GM20431 (cell line): Measurements from ENCODE around the gene PDK2.

ENCODE experiments used
- in situ Hi-C: fragments of 300-500 bp; cut with MseI, MboI; formaldehyde crosslinking; loops from one replicate; pipeline ENCODE4 v1.15.0; 2020; ENCODE audit warnings: low sequenced_read_pairs; ENCODE audit not compliant: unreplicated experiment

The PDK2 gene

DNA sequence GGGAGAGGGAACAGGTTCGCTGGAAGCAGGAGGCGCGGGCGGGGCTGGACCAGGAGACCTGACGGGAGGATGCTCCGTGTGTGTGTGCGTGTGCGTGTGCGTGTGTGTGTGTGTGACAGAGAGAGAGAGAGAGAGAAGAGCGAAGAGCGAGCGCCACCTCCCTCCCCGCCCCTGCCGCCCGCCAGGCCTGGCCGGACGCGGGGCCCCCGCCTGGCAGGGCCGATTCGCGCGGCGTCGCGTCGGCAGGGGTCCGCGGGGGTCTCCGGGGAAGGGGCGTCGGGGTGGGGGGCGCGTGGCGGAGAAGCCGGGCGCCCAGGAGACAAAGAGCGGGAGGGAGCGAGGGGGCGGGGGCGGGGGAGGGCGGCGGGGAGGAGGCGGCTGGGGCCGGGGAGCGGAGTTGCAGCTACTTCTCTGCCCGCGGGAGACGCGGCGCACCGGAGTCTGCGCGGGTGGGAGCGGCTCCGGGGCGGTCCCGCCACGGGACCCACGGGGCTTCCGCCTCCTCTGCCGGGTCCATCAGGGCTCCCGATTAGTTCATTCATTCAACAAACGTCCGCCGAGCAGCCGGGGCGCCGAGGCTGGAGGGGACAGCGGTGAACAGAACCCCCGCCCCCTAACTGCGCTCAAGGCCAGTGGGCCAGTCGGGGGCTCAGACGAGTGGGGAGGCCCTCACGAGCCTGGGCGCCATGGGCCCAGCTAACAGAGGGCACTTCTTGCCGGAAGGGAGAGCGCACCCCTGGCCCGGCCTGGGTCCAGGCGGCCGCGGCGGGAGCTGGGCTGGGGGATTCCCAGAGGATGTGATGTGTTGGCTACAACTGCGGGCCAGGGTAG is 34.8 kb downstream of the PDK2 start, which contains the start of gene SAMD14:
SAMD14 (minus strand) TSS at position 433 of the 831 bp plus-strand sequence. CDS start 5,201 bp downstream, outside the sequence.
- in situ Hi-C loops: no loop called here

DNA sequence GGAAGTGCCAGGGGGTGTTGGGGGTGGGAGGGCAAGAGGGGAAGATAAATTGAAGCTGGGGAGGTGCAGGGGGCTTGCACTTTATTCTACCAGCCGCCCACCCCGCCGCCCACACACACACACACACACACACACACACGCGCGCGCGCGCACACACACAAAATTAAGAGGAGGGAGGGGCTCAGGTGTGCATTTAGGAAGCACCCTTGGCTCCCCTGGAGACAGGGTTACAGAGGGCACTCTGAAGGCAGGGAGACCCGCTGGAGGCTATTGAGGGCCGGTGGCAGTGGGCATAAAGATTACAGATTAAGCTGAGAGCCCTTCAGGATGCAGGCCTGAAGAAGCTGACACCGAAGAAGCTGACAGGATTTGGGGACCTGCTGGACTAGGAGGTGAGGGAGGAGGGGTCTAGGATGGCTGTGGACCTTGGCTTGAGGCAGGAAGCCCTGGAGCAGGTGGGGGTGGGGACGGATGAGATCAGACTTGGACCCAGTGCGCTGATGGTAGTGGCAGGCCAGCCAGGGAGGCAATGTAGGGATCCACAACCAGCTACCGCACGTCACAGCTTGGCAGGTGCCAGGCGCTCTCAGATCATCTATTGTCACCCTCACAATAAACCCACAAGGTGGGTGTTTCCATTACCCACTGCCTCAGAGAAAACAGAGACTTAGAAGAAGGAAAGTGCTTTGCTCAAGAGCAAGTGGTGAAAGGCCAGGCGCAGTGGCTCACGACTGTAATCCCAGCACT is 35.6 kb downstream of the PDK2 start:
- in situ Hi-C loops: no loop called here

DNA sequence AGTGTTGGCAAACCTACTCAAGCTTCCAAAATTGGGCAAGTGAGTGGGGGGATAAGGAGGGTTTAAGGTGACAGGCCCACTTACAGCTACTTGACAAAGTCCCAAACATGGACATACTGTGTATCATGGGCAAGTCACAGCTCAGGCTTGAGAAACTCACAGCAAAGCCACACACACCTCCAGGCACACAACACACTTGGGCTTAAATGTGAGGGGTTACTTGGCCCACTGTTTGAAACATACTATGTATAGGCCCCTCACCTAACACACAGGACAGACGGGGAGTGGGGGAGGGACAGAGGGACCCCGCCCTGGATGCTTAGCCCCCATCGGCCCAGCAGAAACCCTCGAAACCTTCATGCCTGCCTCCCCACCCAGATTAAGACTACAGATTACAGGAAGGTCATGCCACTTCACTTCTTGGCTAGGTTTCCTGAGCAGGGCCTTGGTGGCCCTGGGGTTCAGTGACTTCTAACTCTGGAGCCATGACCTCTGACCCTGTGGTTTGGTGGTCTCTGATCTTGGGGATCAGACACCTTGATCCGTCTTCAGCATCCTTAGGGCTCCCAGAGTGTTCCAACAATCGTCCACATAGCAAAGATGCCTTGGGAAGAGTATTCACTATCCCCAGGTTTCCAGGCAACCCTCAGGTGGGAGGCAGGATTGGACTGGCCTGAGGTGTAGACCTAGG is 37.1 kb downstream of the PDK2 start:
- in situ Hi-C loops: no loop called here

DNA sequence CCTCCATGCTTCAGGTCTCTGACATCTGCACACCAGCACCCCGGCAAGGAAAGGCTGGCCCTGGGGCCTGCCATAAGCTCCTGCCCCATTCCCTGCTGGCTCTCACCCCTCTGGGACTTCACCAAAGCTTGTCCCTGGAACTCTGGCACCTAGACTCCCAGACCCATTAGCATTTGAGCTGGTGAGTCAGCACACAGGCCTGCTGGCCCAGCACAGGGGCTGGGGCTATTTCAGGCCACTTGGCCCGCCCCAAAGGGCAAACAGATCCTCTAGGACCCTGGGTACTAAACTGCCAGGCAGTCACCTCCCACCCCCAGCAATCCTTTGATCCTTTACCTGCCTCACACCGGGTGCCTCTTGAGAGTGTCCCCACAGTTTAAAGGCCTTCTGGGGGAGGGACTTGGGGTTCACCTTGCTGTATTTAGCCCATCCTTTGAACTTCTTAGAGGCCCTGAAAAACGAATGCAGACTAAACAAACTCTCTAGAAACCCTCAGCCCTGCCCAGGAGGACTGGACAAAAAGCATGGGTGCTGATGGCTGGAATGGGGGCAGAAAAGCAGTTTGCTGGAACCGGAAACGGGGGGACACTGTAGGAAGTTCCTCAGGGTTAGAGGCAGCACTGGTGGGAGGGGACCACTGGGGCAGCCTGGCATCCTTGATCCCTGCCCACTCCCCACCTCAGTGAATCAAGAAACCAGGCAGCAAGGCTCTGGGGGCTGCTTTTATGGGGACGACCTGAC is 38.0 kb downstream of the PDK2 start:
- in situ Hi-C loops: no loop called here

DNA sequence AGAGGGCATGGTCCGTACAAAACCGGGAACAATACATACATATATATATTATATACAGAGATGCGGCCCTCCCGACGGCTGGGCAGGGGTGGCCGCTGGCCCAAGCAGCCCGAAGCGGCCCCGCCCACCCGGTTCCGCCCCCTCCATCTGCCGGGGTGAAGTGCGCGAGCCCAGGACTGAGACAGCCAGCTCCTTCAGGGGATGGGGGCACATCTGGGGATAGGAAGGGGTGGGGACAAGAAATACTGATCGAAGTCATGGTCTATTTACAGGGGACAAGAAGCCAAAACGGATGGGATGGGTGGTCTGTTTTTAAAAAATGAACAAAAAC is 38.6 kb downstream of the PDK2 start:
- in situ Hi-C loops: no loop called here

DNA sequence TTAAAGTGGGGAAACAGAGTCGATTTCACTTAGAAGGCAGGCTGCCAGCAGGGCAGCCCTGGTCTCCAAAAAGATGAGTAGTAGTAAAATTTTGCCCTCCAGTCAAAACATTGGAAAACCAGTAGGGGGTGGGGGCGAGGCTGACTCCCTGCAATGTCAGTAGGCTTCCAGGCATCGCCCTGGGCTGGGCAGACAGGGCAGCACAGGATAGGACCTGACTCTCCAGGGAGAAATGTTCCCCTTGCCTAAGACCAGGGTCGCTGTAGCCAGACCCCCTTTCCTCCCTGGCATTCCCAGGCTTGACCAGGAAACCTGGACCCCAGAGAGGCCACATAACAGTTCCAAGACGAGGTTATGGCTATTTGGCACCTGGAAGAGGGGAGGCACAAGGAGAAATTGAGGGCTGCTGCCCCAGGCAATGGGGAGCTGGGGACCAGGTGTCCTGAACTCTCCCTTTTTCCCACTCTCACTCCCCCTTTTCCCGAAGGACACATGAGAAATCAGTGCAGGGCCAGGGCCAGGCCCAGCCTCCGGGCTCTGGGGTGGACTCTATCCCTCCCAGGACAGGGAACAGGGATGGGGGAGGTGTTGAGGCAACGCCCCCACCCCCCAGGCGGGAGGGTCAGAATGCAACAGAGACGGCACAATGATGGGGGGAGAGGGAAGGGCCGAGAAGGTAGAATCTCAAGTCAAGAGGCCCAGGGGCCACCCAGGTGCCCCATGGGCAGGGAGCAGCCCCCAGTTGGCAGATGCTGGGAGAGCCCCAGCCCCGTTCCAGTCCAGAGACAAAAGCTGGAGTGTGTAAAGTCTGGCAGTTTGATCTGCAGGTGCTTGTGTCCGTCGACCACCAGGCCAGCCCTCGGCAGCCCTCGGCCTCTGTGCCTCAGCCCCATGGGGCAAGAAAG is 39.3 kb downstream of the PDK2 start:
- in situ Hi-C loops: no loop called here

DNA sequence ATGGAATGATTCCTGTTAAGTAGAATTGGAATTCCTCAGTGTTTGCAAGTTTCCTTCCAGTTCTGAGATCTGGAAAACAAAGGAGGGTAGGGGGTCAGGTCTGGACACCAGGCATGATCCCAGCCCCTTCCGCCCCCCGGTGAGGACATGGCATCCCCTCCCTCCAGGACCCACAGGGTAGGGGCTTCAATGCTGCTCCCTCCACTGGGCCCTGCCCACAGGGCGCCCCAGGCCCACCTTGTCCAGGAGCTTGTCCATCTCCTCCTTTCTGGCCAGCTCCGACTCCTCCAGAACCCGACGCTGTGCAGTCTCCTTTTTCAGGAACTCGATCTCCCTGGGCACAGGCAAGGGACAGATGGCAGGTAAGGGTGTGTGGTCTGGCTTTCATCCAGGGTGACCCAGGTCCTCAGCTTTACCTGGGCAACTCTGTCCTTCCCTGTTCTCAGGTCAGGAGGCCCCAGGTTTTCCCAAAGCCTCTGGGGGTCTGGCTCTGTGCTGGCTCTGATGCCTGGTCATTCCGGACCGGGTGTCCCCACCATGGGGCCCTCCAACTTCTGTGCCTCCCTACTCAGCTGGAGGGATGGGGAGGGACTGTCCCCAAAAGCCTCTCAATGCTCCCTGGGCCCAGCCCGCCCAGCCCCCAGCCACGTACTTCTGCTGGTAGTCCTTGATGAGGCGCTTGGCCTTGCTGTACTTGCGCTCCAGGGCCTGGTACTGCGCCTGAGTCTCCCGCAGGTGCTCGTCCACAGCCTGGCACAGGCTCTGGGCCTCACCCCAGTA is 40.4 kb downstream of the PDK2 start:
- in situ Hi-C loops: no loop called here

DNA sequence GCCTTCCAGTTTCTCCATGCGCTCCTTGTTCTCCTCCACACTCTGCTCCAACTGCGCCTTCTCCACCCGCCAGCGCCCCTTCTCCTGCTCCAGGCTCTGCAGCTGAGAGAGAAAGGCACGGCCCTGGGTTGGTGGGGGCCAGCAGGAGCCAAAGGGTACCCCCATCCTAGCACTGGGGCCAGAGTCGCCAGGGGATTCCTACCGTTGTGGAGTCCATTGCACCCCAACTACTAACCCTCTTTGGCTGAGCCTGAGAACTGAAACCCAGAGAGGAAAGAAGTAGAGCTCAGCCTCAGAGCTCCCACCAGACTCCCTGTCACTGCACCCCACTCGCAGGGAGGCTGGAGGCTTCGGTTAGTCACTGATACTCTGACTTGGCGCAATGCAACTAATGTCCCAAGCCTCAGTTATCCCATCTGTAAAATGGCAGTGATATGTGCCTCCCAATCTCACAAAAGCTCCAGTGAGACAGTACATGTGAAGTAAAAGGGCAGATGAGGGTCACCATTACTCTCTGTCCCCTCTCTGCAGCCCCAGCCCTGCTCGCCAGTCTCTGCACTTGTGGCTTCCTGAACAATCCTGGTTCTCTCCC is 41.0 kb downstream of the PDK2 start:
- in situ Hi-C loops: no loop called here

DNA sequence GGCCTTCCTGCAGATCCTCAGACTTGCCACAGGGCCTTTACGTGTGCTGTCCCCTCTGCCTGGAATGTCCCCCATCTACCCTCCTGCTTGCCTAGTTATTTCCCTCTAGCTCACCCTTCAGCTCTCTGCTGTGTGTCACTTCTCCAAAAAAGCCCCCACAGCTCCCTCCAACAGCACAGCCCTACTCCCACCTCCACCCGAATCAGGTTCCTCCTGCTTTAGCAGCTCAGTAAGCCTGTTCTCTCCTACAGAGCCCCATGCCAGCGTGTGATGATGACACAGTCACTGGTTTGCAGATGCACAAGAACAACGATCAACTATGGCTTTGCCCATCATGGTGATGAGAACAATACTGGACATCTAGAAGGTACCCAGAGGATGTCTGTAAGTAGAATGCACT is 41.9 kb downstream of the PDK2 start:
- in situ Hi-C loops: no loop called here

DNA sequence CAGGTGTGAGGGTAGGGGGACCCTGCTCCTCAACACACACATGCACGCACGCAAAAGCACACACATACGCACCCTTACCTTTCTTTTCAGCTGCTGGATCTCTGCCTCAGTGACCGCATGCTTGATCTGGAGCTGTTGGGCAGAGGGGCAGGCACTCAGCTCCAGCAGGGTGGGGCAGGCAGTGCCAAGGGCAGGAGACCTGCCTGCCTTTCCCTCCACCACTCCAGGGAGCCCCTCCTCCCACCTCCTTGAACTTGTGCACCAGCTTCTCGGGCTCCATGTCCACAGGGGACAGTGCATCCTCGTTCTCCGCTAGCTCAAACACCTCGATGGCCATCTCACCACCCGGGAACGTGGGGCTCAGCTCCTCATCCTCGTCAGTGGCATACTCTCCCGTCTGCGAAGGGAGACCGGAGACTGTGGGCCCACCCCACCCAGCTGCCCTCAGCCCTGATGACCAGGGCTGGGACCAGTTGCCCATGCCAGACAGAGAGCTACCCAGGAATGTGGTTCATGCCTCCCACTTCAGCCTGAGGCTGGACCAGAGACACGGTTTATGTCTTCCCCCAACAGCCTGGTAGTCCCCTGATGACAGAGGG is 44.1 kb downstream of the PDK2 start:
- in situ Hi-C loops: no loop called here

DNA sequence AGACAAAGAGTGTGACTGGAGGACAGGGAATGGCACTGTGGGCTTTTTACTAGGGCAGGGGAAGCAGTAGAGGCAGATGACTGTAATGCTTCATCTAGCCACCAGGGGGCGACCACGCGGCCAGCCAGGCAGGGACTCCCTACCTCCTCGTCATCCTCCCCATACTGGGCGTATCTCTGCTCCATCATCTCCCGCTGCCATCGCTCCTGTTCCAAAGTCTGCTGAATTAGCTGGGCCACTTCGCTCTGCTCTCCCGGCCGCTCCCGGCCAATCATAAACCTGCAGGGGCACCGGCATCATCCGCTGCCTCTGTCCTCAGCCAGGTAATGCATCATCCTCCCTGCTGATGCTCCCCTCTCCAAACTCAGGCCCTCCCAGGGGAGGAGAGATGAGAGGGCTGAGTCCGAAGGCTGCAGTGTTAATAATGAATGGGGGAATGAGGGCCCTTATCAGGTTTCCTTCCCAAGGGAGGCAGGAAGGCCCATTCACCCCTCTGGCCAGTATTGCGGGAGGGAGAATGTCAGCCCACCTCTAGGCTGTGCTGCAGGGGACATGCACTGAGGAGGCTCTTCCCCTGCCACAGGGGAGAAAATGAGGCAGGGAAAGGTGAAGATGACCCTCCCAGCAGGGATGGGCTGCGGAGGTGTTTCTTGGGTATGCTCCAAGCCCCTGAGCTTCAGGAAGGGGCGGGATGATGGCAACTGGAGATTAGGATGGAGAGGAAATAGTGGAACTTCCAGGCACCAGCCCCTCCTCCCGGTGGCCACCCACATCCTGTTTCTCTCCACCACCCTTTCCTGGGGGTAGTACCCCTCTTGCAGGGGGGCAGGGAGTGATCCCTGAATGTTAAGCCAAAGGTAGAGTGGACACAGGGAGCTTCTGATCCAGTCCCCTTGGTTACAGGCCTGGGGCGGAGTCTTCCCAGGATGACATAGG is 45.1 kb downstream of the PDK2 start:
- in situ Hi-C loops: no loop called here

DNA sequence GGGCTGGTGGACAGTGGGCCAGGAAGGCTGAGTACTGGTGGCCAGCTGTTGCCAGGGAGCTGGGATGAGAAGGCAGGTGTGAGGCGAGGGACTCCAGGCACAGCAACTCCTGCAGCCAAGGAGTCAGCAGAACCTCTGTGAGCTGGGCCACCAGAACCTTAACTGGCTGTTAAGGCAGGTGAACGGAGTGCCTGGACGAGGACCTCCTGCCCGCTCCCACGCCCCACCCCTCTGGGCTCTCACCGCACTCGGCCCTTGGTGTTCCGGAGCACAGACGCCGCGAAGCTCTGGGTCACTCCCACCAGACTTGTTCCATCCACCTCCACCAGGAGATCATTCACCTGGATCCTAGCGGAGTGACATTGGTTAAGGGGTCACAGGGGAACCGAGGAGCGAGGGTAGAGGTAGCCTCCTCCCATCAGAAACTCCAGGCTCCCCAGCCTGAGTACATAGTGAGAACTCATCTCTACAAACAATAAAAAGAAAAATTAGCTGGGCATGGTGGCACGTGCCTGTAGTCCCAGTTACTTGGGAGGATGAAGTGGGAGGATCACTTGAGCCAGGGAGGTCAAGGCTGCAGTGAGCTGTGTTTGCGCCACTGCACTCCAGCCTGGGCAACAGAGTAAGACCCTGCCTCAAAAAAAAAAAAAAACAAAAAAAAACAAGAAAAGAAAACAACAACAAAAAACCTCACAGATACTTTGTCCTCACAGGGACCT is 46.0 kb downstream of the PDK2 start:
- in situ Hi-C loops: no loop called here

DNA sequence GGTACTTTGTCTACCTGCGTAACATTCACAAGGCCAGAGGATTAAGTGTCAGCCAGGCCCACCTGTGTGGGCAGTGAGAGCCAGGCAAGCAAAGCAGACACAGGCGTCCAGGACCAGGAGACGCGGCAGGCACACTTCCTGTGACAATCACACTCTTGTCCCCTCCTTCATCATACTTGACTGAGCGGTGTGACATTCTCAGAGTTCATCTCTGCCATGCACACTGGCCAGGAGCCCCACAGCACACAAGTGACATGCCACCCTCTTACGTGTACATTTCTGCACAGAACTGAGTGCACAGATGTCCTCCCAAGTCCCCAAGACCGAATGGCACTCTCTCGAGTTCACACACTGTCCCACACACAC is 46.6 kb downstream of the PDK2 start:
- in situ Hi-C loops: no loop called here

DNA sequence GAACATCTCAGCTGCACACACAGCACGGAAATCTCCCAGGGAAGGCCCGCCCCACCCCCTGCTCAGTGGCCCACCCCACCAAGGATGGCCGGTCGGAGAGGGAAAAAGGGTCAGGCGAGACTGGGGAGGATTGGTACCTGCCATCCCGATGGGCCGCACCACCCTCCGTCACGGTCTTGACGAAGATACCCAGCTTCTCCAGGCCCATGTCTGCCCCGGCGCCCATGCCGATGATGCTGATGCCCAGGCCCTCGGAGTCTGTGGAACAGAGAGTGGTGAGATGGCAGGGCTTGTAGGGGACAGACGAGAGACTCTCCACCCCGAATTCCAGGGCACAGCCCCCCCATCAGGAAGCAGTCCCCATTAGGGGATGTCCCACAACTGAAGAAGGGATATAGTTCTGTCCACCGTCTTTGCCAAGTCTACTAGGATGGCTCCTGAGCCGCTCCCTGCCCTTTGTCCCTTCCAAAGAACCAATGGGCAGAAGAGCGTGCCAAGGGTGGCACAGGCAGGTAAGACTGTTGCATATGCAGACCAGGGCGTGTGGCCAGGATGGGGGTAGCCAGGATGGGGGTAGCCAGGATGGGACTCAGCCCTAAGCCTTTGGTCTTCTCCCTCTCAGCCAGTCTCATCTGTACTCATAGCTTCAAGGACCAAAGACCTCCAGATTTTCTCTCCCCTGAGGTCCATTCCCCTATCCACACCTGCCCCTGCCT is 48.5 kb downstream of the PDK2 start:
- in situ Hi-C loops: no loop called here

DNA sequence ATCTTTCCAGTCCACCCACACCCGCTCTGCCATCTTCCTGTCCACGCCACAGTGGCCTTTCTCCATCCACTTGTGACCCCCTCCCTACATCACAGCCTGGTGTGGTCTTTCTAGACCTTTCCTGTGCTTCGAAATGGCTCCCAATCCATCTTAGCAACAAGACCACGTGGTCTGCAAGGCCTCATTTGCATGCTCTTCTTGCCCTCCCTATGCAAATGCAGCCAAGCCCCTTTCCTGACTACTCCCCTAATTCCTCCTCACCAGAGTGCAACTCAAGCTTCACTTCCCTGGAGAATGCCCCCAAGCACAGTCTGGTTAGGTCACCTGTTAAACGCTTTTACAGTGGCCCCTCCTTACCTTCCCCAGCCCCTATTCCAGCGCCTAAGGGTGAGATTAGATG is 49.2 kb downstream of the PDK2 start:
- in situ Hi-C loops: no loop called here
